ENCODE measurements around the gene IQCE.

DNA sequence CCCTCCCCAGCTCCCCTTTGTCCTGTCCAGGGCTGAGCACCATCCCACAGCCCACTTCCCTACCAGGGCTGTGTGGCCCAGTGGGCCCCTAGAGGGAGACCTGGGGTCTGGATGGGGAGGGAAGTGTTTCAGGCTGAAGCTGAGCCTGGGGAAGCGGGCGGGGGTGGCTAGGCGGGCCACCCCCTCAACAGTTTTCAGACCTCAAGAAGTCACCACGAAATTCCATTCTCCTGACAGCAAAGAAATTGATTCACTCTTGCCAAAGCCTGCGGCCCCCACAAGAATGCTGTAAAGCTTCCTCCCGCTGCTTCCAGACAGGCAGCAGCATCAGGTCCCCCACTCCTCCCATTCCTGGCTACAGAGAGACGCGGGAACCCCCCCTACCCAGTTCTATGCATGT, 41.8 kb upstream of the IQCE start:
- TF ChIP-seq CTCF (IDR thresholded peaks at IDR 0.05) = no peak
- no peak for TF ChIP-seq POLR2A (IDR thresholded peaks at IDR 0.05)
- TF ChIP-seq EP300 (IDR thresholded peaks at IDR 0.05; ENCODE audit: low read depth) = no peak
- TF ChIP-seq POLR2AphosphoS5 (IDR thresholded peaks at IDR 0.05) = no peak
